Eye (tissue), 1 donor: ENCODE data around the gene NUDT21.
"Not testable (repeated sequence)": the region's sequence is repeated elsewhere in the genome, so short reads cannot be mapped to it uniquely, and the experiment has no call there.

Source experiments
- DNase-seq: peaks from one replicate; pipeline ENCODE4 v3.0.0-alpha.2; 2015

NUDT21 gene

DNA sequence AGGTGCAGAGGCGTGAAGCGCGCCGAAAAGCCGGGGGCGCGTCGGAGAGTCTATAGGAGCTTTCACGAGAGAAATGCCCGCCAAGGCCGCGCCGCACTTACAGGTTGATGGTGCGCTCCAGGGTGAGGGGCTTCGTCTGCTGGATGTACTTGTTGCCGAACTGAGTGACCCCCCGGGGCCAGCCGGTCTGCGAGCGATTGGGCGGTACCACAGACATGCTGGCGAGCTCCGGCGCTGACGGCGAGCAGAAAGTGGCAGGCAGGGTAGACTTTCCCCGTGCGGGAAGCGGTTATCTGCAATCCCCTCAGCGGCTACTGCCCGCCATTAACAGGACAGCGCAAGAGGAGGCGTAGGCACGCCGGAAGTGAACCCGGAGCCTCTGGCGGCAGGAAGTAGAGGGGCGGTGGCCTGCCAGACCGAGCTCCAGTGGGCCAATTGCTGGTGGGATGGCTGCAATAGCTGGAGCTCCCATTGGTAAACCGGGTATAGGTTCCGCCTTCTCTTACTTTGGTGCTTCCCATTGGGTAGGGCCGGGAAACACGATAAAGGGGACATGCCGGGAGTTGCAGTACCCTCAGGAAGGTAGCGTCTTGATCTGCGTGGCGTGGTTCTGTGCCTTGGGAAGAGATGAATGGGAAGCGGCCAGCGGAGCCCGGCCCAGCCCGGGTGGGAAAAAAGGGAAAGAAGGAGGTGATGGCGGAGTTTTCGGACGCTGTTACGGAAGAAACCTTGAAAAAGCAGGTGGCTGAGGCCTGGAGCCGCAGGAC is at the start of gene NUDT21, which contains the start of gene OGFOD1:
Gene NUDT21, minus strand, starts transcription at position 347 of the 767 bp plus-strand sequence. Its CDS starts 130 bp downstream, at position 217.
Gene OGFOD1, plus strand, starts transcription at position 569 of the 767 bp plus-strand sequence. Its CDS starts 59 bp downstream, at position 628.
- DNase-seq = peak; percentile 99

DNA sequence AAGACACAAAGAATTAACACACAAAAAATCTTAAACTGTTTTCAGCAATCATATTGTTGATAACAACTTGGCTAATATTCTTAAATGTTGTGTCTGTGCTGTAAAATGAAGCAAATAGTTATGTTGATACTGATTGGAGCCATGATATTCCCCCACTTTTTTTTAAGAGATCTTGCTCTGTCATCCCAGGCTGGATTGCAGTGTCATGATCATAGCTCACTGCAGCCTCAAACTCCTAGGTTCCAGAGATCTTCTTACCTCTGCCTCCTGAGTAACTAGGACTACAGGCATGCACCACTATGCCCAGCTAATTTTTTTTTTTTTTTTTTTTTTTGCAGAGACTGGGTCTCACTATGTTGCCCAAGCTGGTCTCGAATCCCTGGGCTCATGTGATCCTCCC is 42.7 kb upstream of the NUDT21 start:
- no peak for DNase-seq

DNA sequence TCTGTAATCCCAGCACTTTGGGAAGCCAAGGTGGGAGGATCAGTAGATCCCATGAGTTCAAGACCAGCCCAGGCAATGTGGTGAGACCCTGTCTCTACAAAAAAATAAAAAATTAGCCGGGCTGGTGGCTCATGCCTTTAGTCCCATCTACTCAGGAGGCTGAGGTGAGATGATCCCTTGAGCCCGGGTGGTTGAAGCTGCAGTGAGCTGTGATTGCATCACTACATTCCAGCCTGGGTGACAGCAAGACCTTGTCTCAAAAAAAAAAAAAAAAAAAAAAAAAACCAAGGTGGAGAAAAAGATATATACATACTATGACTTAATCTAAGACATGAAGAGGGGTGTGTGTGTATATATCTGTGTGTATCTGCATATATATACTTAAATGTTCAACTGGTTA is 42.0 kb upstream of the NUDT21 start:
- no peak for DNase-seq

GRCh38 chr16:56491657-56492261 is 40.6 kb upstream of the NUDT21 start:
- DNase-seq = no peak

DNA sequence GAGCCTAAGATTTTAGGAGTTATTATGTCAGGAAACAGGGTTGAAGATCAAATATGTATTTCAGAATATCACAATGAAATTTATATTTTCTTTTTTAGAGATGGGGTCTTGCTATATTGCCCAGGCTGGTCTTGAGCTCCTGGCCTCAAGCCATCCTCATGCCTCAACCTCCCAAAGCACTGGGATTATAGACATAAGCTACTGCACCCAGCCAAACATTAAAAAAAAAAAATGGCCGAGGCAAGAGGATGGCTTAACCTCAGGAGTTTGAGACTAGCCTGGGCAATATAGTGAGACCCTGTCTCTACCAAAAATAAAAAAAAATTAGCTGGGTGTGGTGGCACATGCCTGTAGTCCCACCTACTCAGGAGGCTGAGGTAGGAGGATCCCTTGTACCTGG is 37.7 kb upstream of the NUDT21 start:
- DNase-seq = not testable (repeated sequence)

- no peak for DNase-seq
These were observed 36.9 kb upstream of the NUDT21 start for GRCh38 chr16:56488035-56488434.

DNA sequence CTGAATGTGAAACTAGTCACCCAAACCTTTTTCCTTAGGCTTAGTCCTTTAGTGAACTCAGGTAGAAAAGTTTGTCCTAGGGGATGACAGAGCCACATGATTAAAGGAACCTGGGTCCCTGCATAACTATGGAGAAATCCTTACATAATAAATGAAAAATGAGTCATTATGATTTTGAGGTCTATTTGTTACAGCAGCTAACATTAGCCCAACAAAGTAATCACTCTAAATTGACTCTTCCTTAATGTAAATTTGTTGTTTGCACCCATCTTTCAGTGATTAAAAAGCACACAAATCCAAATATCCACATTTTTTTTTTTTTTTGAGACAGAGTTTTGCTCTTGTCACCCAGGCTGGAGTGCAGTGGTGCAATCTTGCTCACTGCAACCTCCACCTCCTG is 32.3 kb upstream of the NUDT21 start:
- no peak for DNase-seq

DNA sequence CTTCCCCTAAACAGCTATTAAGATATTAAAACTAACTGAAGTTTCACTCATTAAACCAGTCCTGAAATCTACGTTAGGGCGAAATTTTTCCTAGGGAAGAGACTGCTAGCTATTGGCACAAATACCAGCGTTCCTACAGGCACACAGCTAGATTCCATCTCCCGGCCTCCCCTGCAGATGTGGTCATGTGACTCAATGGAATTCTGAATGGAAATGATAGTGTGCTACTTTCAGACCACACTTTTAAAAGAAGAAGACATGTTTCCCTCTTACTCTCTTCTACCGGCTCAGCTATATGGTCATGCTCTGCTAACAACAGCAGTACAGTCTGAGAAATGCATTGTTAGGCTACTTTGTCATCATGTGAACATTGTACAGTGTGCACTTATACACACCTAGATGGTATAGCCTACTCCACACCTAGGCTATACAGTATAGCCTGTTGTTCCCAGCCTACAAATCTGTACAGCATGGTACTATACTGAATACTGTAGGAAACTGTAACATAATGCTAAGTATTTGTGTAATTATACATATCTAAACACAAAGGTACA is 31.6 kb upstream of the NUDT21 start:
- no peak for DNase-seq

- DNase-seq = no peak
These were observed 30.5 kb upstream of the NUDT21 start for GRCh38 chr16:56481468-56482122.

DNA sequence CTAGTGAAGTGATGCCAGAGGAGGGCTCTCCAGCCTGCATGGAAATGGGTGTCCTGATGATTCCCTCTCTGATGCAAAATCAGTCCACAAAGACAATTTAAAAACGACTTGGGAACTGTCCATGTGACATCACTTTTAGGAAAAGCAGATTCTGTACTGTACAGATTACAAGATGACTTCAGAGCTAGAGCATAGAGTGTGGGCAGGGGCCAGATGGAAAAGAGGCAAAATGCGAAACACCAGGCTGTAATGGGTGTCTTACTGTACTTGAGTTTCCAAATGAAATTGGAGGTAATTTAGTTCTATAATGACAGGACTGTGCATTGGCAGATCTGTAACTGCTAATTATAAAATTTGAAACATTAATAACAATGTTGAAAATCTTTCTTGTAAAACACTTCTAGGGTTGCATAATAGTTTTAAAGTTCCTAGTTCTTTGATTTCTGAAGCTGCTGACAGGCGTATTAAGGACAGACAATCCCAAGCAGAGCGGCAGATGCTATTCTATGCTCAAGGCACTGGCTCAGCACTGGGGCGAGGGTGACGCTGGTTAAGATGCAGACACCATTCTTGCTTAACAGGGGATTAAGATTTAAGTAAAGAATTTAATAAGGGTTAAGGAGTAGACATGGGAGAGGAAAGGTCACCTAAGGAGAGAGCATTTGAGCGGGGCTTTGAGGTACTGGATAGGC is 29.8 kb upstream of the NUDT21 start:
- no peak for DNase-seq

DNA sequence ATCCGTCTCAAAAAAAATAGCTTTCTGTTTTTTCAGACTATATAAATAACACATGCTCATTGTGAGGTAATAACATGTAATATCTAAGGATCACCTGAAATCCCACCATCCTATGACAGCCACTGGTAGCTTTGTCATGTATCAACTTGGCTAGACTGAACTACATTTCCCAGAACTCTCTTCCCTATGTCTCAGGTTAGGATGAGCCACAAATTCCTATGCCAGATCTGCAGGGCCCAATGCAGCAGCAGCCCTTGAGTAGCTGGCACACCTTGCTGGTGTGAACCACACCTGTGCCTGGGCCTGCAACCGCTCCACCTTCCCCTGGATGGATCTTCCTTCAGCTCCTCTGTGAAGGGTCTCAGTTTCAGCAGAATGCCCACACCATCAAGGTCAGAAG is 28.3 kb upstream of the NUDT21 start:
- no peak for DNase-seq

- DNase-seq = no peak
These were observed 27.3 kb upstream of the NUDT21 start for GRCh38 chr16:56478281-56479049.

- DNase-seq = no peak
These were observed 26.2 kb upstream of the NUDT21 start for GRCh38 chr16:56477096-56477878.

- no peak for DNase-seq
These were observed 24.1 kb upstream of the NUDT21 start for GRCh38 chr16:56475201-56475600.

- no peak for DNase-seq
These were observed 19.5 kb upstream of the NUDT21 start for GRCh38 chr16:56470666-56471065.

- no peak for DNase-seq
These were observed 19.1 kb upstream of the NUDT21 start for GRCh38 chr16:56470232-56470631.

- DNase-seq = no peak
These were observed 18.6 kb upstream of the NUDT21 start for GRCh38 chr16:56469748-56470147.

DNA sequence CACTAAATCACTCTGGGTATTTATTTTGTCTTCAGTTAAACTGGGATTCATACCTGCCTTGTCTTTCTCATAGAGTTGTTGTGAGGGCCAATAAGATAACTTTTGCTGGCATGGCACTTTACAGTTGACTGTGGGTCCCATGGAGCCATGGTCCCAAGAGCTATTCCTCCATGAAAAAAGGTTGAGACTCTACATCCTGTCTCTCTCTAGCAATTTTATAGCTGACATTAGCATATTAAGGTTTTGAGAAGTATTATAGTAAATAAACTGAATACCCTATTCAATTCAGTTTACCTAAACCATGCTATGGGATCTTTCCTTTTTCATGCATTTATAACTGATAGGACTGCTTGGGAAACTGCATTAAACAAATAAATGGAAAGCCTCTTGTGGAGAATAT is 17.7 kb upstream of the NUDT21 start:
- no peak for DNase-seq

GRCh38 chr16:56466344-56466743 is 15.2 kb upstream of the NUDT21 start:
- DNase-seq = no peak

- DNase-seq = no peak
These were observed 12.0 kb upstream of the NUDT21 start for GRCh38 chr16:56463153-56463552.

DNA sequence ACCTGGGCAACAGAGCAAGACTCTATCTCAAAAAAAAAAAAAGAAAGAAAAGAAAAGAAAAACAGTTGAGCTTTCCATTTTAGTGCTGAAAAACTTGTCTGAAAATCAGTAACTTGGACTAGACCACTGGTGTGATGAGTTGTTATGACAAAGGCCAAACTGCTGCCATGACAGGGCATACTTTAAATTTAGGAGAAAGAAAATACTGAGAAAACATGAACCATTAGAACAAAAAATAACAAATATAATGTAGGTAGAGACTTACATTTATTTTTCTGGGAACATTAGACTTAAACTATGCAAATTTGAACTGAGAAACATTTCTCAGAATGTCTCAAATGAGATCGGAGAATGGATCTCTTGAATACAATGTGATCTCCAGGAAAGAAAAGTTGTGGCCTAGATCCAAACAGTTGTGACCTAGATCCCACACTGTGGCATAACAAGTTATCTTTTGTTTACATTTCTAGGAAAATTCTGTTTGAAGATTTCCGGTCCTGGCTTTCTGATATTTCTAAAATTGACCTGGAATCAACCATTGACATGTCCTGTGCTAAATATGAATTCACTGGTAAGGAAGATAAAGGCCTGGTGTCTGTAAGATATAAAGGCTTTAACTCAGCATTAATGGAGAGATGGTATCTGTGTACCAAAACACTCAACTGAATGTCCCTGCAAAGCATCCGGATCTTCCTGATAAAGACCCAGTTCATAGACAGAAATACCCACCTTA is 11.1 kb upstream of the NUDT21 start:
- no peak for DNase-seq
